ENCODE data around the gene FKBP5.
"Not testable (repeated sequence)": the region's sequence is repeated elsewhere in the genome, so short reads cannot be mapped to it uniquely, and the experiment has no call there.

DNA sequence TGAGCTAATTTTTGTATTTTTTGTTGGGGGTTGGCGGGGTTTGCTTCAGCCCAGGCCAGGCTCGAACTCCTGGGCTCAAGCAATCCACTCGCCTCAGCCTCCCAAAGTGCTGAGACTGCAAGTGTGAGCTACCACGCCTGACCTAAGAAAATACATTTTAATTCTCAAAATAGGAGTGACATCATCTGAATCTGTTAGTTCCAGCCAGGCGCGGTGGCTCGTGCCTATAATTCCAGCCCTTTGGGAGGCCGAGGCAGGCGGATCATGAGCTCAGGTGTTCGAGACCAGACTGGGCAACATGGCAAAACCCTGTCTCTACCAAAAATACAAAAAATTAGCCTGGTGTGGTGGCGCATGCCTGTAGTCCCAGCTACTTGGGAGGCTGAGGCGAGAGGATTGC is 45.6 kb upstream of the FKBP5 start:
- TF ChIP-seq, protein P1, sequence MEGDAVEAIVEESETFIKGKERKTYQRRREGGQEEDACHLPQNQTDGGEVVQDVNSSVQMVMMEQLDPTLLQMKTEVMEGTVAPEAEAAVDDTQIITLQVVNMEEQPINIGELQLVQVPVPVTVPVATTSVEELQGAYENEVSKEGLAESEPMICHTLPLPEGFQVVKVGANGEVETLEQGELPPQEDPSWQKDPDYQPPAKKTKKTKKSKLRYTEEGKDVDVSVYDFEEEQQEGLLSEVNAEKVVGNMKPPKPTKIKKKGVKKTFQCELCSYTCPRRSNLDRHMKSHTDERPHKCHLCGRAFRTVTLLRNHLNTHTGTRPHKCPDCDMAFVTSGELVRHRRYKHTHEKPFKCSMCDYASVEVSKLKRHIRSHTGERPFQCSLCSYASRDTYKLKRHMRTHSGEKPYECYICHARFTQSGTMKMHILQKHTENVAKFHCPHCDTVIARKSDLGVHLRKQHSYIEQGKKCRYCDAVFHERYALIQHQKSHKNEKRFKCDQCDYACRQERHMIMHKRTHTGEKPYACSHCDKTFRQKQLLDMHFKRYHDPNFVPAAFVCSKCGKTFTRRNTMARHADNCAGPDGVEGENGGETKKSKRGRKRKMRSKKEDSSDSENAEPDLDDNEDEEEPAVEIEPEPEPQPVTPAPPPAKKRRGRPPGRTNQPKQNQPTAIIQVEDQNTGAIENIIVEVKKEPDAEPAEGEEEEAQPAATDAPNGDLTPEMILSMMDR (IDR thresholded peaks at IDR 0.05; ENCODE audit: poor library complexity, severe bottlenecking) = not testable (repeated sequence)
- TF ChIP-seq POLR2AphosphoS5 (IDR thresholded peaks at IDR 0.05); EZH2 (IDR thresholded peaks at IDR 0.05; ENCODE audit: borderline replicate concordance, insufficient read depth, low read length, poor library complexity, severe bottlenecking); TAF1 (IDR thresholded peaks at IDR 0.05; ENCODE audit: low read depth); RAD21 (conservative IDR thresholded peaks at IDR 0.05); EP300 (conservative IDR thresholded peaks at IDR 0.05; ENCODE audit: poor library complexity, severe bottlenecking): not testable (repeated sequence)

All from neural cell (in vitro differentiated cells).